GM19397 (cell line): ENCODE results near the gene PRICKLE1.

Source experiments
- ATAC-seq: cut with Tn5 transposase; IDR thresholded peaks from one replicate; pipeline ENCODE4 v1.9.1; 2021; ENCODE audit warnings: mild to moderate bottlenecking, moderate library complexity; ENCODE audit not compliant: unreplicated experiment

Gene PRICKLE1

DNA sequence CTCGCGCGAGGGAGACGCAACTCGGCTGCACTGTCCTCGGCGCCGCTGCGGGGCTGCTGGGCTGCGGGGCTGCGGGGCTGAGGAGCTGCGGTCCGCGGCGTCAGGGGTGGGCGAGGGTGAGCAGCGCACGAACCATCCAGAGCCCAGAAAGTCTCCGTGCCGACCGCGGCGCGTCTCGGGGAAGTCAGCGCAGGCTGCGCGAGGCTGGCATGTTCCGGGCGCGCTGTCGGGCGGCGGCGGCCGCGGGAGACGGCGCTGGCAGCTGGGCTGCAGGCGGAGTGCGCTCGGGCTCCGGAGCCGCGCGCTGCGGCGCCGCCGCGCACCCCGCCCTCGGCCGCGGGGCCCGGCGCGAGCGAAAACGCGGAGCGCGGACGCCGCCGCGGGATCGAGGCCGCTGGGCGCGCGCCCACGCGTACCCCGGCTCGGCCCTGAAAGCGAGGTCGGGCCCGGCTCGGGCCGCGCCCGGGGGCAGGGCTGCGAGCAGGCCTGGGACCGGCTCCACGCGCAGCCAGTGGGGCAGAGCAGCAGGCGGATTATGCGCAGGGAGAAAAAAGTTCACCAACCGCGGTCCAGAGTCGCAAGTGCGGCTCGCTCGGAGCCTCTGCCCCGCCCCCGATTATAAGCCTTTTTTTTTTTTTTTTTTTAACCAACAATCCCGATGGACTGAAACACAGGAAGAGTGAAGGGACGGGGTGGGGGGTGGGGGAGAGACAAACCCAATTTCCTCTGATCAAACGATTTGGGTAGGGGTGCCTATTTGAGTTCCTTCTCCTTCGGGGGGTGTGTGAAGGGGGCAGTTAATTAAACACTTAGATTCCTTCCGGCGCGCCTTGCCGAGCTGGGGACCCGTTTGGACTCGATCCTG is at the start of gene PRICKLE1:
TSS of gene PRICKLE1 (minus strand) at position 282 of the 865 bp plus-strand sequence. CDS start 117,230 bp downstream, outside the sequence.
- ATAC-seq = peak; percentile 85

DNA sequence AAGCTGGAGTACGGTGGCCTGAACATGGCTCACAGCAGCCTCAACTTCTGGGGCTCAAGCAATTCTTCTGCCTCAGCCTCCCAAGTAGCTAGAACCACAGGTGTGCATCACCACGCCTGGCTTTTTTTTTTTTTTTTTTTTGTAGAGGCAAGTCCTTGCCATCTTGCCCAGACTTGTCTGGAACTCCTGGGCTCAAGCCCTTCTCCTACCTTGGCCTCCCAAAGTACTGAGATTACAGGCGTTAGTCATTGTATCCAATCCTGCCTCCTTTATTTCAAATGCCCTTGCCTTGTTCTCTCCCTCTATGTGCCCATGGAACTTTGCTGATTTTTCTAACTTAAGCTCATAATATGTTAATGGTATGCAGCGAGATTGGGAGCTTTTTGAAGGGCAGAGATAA is 49.2 kb upstream of the PRICKLE1 start:
- no peak for ATAC-seq

DNA sequence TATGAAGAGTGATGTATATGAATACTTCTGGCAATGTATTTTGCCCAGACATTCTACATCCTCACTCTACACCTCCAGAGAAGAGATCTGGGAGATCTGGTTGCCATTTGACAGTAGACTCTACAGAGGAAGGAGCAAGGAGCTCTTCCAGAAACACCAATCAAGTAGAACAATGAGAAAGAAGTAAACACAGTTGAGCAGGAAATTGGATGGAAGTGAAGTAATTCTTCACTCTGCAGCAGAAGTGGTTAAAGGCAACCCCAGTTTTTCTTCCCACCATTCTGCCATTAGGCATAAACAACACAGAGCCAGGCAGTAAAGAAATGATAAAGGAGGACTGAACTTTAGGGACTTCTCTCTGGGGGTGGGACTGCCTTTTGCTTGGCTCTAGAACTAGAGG is 48.5 kb upstream of the PRICKLE1 start:
- ATAC-seq = no peak

DNA sequence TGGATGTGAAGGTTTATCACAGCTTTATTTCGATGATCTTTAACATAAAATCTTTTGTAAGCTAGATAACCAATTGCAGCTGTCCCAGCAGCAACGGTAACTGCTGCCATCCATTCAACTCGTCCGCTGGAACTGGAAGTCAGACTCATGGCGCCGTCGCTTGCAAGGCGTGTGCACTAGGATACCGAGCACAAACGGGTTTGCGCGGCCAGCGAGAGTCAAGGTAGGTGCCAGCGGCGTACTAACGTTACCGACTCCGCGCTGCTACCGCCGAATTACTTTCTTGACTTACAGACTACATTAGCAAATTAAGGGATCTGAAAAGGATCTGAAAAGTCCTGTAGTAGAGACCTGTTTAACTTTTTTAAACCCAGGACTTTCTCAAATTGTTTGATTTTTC is 47.4 kb upstream of the PRICKLE1 start:
- no peak for ATAC-seq

DNA sequence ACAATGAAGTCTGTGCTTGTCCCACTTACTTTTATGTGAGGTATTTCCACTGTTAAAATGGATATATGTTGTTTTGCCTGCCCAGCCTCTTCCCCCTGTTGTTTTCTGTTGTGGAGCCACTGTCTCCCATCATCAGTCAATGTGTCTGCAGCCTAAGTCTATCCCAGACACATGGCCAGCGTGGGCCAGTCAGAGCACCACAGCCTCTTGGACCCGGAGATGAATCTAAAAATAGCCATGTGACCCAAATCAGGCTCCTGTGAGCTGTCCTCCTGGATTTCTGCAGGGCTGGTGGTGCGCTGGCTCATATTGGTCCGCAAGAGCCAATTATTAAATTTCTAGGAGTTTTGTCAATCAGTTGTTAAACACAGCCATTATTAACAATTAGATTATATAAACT is 44.0 kb upstream of the PRICKLE1 start:
- no peak for ATAC-seq

DNA sequence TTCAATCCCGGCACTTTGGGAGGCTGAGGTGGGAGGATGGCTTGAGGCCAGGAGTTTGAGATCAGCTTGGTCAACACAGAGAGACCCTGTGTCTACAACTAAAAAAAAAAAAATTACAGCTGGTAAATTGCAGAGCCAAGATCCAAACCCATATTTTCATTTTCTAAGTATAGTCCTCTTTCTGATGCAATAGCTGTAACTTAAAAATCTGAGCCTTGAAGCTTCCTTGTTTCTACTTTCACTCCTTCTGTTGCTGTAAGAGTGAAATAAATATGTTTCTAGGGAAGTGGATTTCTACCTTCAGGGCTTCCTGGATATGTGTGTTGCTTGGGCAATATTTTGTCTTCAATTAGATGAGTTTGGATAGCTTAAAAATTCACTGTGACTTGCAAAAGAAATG is 42.0 kb upstream of the PRICKLE1 start:
- ATAC-seq = no peak

DNA sequence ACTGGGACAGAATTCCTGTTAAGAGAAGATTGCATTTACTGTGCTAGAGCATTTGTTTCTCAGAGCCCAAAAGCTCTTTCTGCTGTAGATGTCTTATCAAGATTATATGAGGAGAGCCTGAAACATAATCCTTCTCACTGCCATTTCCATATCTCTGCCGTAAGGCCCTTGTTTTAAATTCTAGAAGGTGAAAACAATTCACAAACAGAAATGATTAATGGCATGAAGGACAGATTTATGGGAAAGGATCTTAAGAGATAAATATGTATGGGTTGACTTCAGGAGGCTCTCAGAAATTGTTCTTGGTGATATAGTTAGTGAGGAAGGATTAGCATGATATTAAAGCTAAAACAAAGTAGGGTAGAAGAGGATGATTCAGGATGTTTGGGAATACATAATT is 40.8 kb upstream of the PRICKLE1 start:
- ATAC-seq = no peak

DNA sequence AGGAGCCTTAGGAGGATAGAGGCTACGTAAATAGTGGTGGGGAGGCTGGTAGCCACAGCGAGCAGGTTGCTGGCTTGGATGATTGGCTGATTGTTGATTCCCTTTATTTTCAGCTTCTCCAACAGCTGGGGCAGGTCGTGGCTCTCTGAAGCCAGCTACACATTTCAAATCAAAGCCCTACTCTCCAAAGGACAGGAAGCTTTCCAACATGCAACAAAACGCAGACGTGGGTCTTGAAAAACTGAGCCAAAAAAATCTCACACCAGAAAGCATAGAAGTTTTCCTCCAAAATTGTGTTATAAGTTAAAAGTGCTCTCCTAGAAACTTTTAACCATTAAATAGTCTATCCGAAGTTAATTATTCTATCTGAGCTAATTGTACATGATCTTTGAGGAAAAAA is 37.6 kb upstream of the PRICKLE1 start:
- ATAC-seq = no peak

DNA sequence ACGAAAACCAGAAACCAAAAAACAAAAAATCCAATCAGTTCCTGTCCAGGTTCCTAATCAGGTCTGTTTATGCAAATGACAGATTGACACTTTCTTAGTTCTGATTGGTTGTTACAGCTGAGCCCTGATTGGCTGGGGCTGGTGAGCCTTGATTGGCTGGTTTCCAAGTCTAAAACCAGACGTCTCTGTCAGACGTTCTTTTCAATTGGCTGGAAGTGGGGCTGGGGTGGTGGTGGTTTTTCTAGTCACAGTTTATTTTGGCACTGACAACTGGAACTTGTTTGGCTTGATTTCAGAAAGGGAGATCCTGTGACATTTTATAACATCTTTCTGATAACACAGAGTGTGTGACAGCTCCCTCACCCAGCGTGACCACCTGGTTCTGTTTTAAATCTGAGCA is 36.1 kb upstream of the PRICKLE1 start:
- ATAC-seq = no peak

DNA sequence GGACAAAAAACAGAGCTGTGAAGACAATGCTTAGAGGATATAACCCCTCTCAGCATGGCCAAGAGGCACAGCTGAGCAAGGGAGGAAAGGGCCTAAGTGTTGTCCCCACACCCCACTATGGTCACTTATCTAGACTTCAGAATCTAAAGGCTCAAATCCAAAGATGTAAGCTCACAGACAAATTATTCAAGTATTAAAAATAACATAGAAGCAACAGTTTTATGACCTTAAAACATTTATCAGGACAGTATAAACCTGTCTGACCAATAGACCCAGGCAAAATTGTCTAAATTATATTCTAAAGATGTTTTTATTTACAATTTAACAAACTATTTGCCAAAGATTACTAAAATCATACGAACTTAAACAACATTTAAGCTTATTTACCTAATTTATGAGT is 28.1 kb upstream of the PRICKLE1 start:
- ATAC-seq = no peak

DNA sequence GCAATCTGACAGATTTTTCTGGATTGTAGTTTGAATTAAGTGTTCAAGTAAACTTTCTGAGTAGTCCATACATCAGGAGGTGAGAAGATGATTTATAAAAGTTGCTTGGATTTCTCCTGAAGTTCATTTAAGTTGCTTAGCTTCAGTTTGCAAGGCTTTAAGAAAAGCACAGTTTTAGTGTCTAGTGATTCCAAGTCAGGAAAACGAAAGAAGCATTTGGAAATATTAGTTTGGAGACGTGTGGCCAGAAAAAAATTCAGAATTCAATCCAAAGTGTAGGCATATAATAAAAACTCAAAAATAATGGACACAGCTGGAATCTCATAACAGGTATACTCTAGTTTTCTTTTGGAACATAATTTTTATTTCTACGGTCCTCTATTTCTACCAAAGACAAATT is 25.5 kb upstream of the PRICKLE1 start:
- no peak for ATAC-seq

DNA sequence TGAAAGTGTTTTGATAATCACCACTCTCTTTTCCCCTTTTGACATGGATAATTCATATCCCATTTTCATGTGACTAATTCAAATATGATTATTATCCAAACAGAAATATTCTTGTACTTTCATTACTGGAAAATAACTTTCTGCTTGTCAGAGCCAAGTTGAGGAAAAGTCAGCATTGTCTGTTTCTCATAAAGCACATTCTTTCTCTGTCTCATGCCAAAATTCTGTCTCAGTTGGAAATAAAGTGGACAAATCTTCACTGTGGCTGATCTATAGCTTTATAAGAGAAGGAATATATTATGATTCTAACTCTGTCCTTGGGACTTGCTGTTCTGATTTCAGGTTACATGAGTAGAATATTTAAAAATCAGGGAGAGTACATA is 22.7 kb upstream of the PRICKLE1 start:
- no peak for ATAC-seq

DNA sequence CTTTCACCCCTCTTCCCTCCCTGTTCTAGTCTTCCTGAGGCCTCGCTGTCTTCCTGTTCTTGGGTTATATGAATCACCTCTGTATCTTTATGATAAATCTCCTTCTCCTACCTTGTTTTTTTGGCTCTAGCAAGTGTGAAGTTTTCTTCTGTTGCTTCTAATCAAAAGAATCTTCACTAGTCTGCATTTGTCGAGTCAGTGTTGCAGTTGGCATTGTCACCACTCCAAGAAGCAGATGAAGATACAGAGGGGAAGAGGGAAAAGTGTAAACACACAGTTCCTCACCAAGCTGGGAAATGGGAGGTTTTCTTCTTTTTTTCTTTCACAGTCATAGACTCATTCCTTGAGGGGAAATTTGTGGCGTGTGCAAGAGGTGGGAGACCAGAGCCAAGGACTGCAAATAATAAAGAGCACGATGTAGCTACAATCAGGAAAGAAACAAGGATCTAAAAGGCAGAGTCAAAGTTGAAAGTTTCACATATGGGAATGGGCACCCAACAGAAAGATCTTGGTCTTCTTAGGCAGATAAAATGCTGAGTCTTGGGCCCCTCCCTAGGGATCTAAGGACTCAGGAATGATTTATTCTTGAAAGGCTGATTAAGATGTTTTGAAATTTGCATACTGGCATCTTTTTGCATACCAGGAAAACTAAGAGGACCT is 22.2 kb upstream of the PRICKLE1 start:
- no peak for ATAC-seq

DNA sequence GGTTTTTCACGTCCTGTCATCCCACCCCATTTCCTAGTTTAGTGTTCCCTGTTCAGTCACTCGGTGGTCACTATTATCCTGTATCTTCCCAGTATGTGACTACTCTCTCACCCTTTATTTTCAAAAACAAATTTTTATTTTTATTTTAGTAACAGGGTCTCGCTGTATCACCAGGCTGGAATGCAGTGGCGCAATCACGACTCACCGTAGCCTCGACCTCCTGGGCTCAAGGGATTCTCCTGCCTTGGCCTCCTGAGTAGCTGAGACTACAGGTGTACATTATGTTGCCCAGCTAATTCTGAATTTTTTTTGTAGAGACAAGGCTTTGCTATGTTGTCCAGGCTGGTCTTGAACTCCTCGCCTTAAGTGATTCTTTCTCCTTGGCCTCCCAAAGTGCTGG is 20.1 kb upstream of the PRICKLE1 start:
- ATAC-seq = no peak

DNA sequence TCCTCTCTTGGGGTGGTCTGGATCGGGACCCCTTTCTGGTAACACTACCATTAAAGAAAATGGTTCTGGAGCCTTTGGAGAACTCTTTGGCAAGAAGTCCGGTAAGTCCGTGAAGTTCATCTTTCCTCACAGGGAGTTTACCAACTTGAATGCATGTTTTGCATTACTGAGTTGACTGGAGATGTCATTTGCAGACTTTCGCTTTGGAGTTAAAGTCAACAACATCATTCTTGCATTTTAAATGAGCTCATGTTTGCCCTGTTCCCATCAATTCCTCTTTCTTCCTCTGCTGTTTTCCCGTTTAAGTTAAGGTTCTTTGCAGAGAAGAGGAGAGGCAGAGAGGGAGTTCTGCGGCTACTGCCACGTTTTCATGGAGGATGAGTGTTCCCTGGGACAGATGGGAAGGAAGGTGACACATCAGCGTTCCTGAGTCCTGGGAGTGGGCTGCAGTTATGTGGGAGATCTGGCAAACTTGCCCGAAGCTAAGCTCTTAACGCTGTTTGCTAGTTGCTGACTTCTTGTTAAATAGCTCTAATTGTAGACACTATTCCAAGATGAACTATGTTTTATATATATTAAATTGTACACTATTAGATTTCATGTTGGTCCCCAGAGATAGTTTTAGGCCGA is 18.8 kb upstream of the PRICKLE1 start:
- ATAC-seq = no peak

DNA sequence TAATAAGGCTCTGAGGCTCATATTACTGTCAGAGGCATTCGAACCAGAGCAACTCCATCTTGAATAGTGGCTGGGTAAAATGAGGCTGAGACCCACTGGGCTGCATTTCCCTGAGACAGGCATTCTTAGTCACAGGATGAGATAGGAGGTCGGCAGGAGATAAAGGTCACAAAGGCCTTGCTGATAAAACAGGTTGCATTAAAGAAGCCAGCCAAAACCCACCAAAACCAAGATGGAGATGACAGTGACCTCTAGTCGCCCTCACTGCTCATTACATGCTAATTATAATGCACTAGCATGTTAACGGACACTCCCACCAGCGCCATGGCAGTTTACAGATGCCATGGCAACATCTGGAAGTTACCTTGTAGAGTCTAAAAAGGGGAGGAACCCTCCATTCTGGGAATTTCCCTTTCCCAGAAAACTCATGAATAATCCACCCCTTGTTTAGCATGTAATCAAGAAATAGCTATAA is 18.1 kb upstream of the PRICKLE1 start:
- ATAC-seq = no peak

DNA sequence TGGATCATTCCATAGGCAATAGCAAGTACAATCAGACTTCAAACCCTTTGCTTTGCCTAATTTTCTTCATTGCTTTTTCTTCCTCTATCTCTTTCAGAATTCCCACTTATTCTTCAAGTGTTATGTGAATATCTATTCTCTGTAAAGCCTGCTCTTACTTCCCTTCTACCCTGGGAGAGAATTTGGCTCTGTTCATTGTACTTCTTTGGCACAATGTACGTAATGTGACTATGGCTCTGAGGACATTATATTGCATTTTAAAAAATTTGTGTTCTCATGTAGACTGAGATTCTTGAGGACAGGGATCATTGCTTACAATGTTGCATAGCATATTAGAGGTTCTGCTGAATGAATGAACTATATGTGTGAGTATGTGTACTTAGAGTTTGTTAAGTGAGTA is 16.9 kb upstream of the PRICKLE1 start:
- no peak for ATAC-seq

DNA sequence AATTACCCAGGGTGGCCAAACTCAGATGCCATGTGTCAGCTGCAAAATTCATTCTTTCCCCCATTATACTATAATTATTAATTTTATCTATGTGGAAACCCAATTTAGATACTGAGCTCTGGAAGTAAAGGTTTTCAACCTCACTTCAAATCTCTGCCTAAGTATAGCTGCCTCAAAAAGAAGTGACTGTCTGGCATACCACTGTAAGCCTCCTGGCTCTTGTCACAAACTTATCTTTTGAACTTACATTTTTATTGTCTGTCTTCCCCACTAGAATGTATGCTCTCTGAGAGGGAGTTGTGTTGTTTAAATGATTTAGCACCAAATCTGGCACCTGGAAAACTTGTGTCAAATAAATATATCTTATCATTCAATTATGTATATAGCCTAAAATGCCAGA is 16.1 kb upstream of the PRICKLE1 start:
- ATAC-seq = no peak

DNA sequence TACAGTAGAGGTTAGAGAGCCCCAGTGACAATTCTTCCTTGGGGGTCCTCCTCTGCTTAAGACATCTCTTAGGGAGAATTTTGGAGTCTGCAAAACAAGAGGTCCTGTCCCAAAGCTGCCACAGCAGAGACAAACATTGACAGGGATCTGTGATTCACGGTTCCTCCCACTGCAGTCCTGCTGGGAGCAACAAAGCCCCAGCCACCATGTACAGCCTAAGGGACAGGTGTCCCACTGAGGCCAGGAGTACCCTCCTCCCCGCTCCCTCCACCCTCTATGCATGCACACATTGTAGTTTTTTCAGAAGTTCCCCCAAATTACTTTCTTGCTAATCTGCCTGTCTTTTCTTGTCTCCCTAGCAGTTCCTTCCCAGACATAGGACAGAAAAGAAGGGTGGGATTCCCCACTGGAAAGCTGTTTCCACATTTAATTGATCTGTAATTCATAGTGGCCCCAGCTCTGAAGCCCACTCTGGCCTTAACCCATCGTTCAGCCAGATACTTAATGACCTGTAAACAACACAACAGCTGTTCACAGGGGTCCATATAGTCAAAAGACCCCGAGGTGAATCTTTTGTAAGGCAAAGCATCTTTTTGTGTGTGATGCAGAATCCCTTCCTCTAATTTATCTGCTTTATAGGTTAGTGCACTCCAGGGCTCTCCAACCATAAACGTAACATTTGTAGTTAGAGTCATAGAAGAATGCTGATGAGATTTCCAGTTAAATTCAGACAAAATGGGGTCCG is 13.9 kb upstream of the PRICKLE1 start:
- ATAC-seq = no peak

DNA sequence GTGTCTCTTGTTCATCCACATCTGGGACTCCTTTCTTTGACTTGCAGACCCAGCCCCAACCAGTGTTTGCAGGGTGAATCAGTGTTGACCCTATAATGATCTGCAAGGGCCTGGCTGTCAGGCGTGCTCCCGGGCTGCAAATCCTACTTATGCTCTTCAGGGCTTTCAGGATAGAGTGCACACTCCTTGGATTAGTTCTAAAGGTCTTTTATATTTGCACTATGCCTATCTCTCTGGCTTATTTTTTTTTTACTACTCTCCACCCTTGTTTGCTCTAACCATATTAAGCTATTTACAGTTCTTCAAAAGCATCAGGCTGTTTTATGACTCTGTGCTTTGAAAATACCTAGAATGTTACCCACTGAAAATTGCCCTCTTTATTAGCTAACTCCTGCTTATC is 4.3 kb upstream of the PRICKLE1 start:
- no peak for ATAC-seq

DNA sequence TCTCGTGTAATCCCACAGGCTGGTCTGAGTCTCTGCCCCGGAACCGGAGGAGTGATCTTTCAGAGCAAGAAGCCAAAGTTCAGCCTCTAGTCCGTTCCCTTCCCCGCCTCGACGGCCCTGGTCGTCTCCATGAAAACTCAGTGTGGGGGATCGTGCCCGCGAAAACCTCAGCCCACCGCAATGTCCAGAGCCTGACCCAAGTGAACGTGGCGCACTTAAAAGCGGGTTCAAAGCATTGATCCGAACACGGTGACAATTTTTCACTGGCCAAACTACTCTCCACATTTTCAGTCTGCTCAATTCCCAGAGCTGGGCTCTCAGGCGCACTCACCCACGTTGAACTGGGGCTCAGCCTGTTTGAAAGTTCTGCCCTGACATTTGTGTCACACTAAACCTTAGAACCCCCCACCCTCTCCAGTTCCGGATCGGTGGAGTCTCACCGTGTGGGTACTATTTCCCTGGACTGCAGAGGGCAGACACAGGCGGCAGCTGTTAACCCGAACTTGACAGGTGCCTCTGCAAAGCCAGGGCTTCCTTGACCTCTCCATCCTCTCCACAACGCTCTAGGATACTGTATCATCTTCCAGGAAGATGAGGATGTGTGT is 886 bp upstream of the PRICKLE1 start:
- no peak for ATAC-seq
